ENCODE results near the gene SART3. TPM values are rescaled to one million over a fixed set of nuclear protein-coding genes. Genes with fewer than 3 reads are reported as not detected.

Gene SART3
- total RNA-seq, 2 donors from 2014 or later, result 54.1 to 112 TPM

DNA sequence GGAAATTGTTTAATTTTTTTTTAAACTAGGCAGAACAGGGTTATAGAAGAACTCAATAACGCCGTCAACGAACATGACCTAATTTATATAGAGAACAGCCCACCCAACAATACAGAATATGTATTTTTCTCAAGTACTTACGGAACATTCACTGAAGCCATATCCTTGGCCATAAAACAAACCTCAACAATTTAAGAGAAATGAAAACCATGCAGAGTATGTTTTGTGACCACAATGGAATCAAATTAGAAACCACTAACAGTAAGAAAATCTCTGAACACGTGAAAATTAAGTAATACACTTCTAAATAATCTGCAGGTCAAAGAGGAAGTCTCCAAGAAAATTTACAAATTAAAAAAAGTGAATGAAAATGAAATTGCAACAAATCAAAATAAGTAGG lies 9.4 kb downstream of the SART3 start:
- no peak for TF ChIP-seq POLR2A (IDR thresholded peaks at IDR 0.05)
- TF ChIP-seq, protein P1, sequence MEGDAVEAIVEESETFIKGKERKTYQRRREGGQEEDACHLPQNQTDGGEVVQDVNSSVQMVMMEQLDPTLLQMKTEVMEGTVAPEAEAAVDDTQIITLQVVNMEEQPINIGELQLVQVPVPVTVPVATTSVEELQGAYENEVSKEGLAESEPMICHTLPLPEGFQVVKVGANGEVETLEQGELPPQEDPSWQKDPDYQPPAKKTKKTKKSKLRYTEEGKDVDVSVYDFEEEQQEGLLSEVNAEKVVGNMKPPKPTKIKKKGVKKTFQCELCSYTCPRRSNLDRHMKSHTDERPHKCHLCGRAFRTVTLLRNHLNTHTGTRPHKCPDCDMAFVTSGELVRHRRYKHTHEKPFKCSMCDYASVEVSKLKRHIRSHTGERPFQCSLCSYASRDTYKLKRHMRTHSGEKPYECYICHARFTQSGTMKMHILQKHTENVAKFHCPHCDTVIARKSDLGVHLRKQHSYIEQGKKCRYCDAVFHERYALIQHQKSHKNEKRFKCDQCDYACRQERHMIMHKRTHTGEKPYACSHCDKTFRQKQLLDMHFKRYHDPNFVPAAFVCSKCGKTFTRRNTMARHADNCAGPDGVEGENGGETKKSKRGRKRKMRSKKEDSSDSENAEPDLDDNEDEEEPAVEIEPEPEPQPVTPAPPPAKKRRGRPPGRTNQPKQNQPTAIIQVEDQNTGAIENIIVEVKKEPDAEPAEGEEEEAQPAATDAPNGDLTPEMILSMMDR (IDR thresholded peaks at IDR 0.05), result no peak
- no peak for TF ChIP-seq POLR2AphosphoS5 (IDR thresholded peaks at IDR 0.05)
- no peaks in the 10 kb centered on the region for H3K27me3 ChIP-seq (replicated peaks; ENCODE audit: insufficient read depth)
- intact Hi-C loops (cut with DNase I), result no loop called here
- WGBS, result 82% methylated on average over 5 of the region's 5 CpGs
- no peak overlapping the region for H3K4me3 ChIP-seq
- no peaks in the 10 kb centered on the region for H3K9me3 ChIP-seq
- no peak overlapping the region for H3K27ac ChIP-seq
- no peaks in the 10 kb centered on the region for H3K36me3 ChIP-seq
- no peak for DNase-seq (ENCODE audit: low spot score)
- peaks cover 5% of the 10 kb centered on the region for H3K4me1 ChIP-seq (replicated peaks)

DNA sequence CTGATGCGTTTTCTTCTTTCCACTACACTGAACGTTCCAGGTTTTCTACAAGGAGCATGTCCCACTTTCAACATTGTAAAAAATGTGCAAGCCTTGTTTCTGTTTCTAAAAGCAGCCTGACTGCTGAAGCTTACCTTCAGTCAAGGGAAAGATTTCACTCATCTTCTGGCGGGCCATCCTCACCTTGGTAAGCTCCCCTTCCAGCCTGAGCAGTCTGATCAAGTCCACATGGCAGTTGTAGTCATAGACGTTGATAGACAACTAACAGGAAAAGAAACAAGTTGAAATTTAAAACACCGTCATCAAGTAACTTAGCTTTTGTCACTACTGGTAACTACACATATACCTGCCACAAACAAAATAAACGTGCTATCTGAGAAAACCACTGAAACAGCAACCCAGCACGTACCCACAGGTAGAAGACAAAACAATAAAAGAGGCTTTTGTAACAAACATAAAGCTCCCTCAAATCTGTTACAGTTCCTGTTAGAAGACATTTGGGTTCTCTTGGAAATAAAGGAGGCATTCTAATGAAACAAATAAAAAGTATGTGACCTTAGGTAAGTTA lies 11.9 kb downstream of the SART3 start:
- 44% methylated on average over 7 of the region's 7 CpGs for whole genome bisulfite sequencing
- no peak for DNase-seq (ENCODE audit: low spot score)
- peaks cover 5% of the 10 kb centered on the region for H3K4me1 ChIP-seq (replicated peaks)
- H3K27me3 ChIP-seq (replicated peaks; ENCODE audit: insufficient read depth), result no peaks in the 10 kb centered on the region
- no peaks in the 10 kb centered on the region for H3K9me3 ChIP-seq
- no peak overlapping the region for H3K4me3 ChIP-seq
- H3K27ac ChIP-seq, result peak overlapping the region; percentile 2 to 57
- TF ChIP-seq POLR2A (IDR thresholded peaks at IDR 0.05) (no peak), POLR2AphosphoS5 (IDR thresholded peaks at IDR 0.05) (no peak)
- TF ChIP-seq, protein P1 (IDR thresholded peaks at IDR 0.05), result no peak
- H3K36me3 ChIP-seq, result no peaks in the 10 kb centered on the region
- intact Hi-C loops (cut with DNase I), result no loop called here

DNA sequence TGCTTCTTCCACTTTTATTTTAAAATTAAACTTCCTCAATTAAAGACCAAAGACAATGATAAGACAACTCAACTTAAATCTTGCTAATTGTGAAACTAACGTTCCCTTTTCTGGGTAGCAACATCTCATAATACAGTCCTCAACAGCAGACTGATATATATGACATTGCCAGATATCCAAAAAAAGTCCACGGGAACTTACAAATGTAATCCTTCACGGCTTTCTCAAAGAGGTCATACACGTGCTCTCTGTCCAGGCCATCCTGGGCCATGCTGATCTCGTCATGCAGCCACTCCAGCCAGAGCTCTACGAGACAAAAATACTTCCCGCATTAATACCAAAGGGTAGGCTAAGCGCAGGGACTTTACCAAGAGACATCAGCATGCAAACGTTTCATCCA lies 13.3 kb downstream of the SART3 start:
- Histone ChIP-seq H3K4me3 (no peak overlapping the region), H3K27ac (no peak overlapping the region), H3K27me3 (replicated peaks; ENCODE audit: insufficient read depth) (no peaks in the 10 kb centered on the region), H3K4me1 (replicated peaks) (peaks cover 5% of the 10 kb centered on the region), H3K36me3 (no peaks in the 10 kb centered on the region), H3K9me3 (no peaks in the 10 kb centered on the region)
- TF ChIP-seq POLR2A (IDR thresholded peaks at IDR 0.05) (no peak), POLR2AphosphoS5 (IDR thresholded peaks at IDR 0.05) (no peak)
- TF ChIP-seq, protein P1 (IDR thresholded peaks at IDR 0.05), result no peak
- no peak for DNase-seq (ENCODE audit: low spot score)
- WGBS, result 78% methylated on average over 9 of the region's 9 CpGs
- intact Hi-C loops (cut with DNase I), result no loop called here

DNA sequence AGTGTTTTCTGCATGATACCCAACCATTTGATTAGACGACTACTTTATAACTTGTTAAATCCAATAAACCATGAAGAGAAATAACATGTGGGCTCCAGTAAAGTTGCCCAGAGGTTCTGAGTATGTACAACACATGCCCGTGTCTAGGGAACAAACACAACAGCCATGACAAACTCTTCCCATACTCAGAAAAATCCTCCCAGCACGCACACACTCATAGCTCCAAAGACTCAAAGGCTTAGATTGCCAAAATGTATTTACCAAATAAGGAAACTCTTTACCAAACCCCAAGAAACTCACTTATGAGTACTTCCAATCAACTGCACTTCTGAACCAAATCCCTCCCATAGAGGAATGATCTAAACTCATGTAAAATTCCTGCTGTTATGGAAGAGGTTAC lies 17.3 kb downstream of the SART3 start:
- Histone ChIP-seq H3K4me3 (no peak overlapping the region), H3K27me3 (replicated peaks; ENCODE audit: insufficient read depth) (no peaks in the 10 kb centered on the region), H3K36me3 (no peaks in the 10 kb centered on the region), H3K9me3 (no peaks in the 10 kb centered on the region), H3K27ac (no peak overlapping the region), H3K4me1 (replicated peaks) (peaks cover 3% of the 10 kb centered on the region)
- DNase-seq (ENCODE audit: low spot score), result no peak
- 71% methylated on average over 3 of the region's 3 CpGs for WGBS
- intact Hi-C loops (cut with DNase I), result no loop called here
- TF ChIP-seq POLR2AphosphoS5 (IDR thresholded peaks at IDR 0.05) (no peak), POLR2A (IDR thresholded peaks at IDR 0.05) (no peak)
- TF ChIP-seq, protein P1 (IDR thresholded peaks at IDR 0.05), result no peak

DNA sequence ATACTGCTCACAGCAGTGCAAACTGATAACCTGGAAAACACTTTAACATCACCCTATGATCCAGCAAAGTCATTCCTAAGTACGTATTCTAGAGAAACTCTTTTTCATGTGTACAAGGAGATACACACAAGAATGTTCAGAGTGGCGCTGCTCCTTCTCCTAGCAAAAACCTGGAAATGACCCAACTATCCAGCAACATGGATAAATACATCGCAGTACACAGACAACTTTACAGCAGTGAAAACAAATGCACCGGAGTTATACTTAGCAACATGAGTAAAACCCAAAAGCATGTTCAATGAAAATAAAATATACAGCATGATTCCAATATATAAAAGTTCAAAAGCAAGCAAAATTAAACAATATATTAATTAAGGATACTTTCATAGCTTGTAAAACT lies 18.7 kb downstream of the SART3 start:
- TF ChIP-seq POLR2AphosphoS5 (IDR thresholded peaks at IDR 0.05), result no peak
- TF ChIP-seq, protein P1 (IDR thresholded peaks at IDR 0.05), result no peak
- H3K36me3 ChIP-seq, result no peaks in the 10 kb centered on the region
- 75% methylated on average over 4 of the region's 4 CpGs for WGBS
- DNase-seq (ENCODE audit: low spot score), result no peak
- intact Hi-C loops (cut with DNase I), result no loop called here
- no peak overlapping the region for H3K27ac ChIP-seq
- no peaks in the 10 kb centered on the region for H3K27me3 ChIP-seq (replicated peaks; ENCODE audit: insufficient read depth)
- no peak overlapping the region for H3K4me3 ChIP-seq
- H3K4me1 ChIP-seq (replicated peaks), result no peaks in the 10 kb centered on the region
- no peaks in the 10 kb centered on the region for H3K9me3 ChIP-seq

Measured in prostate gland (tissue), 2 donors.